GM19324 (cell line): ENCODE measurements around the gene CTNNBIP1.
A peak's percentile ranks its signal among the peaks of the same experiment; 100 is the strongest.

Experiments used
- ATAC-seq: cut with Tn5 transposase; IDR thresholded peaks from one replicate; pipeline ENCODE4 v1.9.1; 2021; ENCODE audit warnings: mild to moderate bottlenecking, moderate library complexity; ENCODE audit not compliant: unreplicated experiment, low FRiP score

The CTNNBIP1 gene

DNA sequence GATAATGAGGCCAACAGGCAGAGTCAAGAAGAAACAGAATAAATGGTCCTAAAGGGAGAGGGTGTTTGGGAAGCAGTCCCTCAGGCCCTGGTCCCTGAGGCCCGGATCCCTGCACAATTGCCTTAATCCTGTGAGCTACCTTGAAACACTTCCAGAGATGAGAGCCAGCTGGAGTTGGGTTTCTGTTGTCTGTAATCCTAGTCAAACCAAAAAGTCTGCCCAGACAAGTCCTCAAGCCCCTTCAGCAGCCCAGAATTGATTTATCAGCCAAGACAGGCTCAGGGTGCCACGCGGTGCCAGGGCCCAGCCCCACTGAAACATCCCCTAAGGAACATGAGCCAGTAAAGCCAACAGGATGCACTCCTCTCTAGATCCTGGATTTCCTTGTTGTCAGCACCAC is 69.9 kb downstream of the CTNNBIP1 start:
- no peak for ATAC-seq

DNA sequence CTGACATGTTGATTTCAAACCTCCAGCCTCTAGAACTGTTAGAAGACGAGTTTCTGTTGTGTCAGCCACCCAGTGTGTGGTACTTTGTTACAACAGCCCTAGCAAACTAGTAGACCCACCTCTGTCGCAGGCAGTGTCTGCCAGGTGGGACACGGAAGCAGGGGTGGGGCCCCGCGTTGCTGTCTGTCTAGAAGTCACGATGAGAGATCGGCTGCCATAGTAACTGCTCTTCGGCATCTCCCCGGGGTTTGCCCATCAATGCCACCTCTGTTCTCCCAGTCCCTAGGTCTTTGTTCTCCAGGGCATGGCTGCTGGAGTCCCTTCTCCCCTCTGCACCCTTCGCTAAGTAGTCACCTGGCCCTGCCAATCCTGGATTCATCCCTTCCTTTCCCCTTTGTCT is 71.1 kb downstream of the CTNNBIP1 start:
- ATAC-seq: no peak

GRCh38 chr1:9836632-9836960 is 73.5 kb downstream of the CTNNBIP1 start:
- ATAC-seq: no peak

GRCh38 chr1:9835758-9836631 is 74.1 kb downstream of the CTNNBIP1 start:
- no peak for ATAC-seq

DNA sequence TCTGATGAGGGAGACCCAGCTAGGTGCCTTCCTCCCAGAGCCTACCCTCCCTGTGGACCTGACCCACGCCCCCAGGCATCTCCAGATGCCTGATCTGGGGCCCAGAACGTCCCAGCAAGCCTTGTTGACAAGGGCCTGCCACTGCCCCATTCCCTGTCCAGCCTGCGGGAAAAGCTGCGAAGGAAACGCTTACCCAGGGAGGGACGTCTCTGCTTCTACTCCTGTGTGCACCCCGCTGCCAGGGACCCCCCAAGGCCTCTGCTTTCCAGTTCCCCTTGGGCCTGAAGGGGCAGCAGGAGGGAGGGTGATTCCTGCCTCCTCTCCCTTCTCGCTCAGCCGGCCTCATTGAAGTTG is 74.7 kb downstream of the CTNNBIP1 start:
- no peak for ATAC-seq

GRCh38 chr1:9833632-9834031 is 76.4 kb downstream of the CTNNBIP1 start:
- ATAC-seq: no peak

DNA sequence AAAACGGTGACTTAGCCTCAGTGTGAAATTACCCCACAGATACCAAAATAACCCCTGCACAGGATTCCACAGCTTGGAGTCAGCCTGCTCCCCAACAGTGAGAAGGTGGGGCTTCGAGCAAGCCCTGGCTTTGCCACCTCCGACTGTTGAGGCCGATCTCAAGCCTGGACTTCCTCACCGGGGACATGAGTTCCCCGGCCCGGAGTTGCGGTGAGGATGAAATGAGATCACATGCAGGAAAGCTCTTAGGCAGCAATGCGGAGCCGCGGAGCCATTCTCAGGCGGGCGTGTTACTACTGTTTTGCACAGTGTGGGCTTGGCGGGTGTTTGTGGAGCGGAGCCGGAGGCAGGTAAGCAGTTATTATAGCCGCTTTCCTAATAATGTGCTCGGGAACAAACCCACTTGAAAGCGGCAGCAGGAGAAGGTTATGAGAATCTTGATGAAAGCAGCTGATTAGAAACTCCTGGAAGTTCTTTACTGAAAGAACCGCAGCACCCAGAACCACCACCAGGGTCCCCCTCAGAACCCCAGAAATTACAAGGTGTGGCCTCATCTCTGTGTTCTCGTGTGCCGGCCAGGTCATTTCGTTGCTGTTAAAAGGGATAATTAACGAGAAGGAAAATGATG is 82.4 kb downstream of the CTNNBIP1 start:
- no peak for ATAC-seq

DNA sequence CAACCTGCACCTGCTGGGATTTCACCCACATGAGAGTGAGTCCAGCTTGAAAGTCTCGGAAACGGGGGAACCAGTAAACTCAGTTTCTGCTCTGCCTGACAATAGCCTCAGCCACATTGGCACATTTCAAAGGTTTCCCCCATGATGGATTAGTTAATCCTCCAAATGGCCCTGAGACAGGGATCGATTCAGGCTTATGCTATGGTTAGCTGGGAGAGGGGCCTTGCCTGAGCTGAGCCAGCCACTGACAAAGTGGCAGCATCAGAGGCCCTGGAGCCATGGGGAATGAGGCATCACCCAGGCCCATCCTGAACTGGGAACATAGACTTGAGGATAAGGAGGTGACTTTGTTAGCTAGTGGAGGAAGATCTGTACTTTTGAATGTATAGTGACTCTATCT is 83.5 kb downstream of the CTNNBIP1 start:
- no peak for ATAC-seq

- ATAC-seq: no peak
Measured at GRCh38 chr1:9826087-9826486, 84.0 kb downstream of the CTNNBIP1 start.

DNA sequence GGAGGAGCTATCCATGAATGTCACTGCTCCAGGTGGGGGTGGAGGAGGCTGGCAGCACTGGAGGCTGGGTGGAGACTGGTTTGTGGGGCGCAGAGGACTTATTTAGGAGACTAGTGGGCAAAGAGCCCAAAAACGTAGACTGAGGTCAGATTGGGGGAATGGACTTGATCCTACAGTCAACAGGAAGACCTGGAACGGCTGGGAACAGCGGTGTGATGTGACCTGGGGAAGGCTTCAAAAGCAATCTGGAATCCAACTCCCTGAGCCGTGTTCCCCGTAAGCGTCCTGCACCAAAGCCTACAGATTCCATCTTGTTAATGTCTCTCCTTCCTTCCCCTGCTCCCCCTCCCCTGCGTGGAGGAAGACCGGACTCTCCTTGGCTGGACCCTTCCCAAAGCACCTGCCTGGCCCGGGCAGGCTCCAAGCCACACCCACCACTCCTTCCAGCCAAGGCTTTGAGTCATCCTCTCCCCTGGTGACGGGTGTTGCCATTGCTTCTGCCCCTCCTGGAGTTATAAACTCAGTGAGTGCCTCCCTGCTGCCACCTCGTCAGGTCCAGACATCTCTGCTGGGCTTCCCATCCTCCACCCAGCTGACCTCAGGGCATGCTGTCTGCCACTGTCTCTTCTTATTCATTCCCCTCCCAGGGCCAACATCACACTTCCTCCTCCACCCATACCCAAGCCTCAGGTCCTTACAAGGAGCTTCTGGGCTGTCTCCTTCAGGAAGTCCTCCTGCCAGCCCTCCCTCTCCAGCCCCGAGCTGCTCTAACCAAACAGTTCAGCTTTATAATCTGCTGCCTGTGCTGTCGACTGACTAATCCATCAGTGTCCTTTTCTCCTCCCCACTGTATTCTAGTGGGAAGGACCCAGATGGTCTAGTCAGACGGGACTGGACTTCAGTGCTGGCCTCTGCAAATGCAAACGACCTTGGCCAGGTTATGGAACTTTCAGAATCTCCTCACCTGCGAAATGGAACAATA is 84.7 kb downstream of the CTNNBIP1 start:
- no peak for ATAC-seq

DNA sequence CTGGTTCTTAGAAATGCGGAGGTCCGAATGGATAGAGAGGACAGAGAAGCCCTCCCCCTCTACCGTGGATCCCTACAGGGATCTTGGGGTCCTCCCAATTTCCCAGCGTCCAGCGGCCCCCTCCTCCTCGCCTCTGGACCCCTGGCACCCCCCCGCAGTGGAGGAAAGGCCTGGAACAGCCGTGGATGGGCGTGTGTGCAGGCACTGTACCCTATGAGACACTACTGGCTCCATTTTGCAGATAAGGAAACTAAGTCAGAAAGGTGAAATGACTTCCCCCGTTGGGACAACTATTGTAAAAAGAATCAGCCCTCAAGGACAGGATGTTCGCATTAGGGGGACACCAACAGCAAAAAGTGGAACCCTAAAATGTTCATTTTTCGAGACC is 85.4 kb downstream of the CTNNBIP1 start:
- no peak for ATAC-seq

- peak; percentile 51 for ATAC-seq
Measured at GRCh38 chr1:9823943-9824701, 85.9 kb downstream of the CTNNBIP1 start, which contains the start of gene CLSTN1. TSS of gene CLSTN1 (minus strand) at chr1:9823965. CDS start at chr1:9823733, 232 bp downstream.

DNA sequence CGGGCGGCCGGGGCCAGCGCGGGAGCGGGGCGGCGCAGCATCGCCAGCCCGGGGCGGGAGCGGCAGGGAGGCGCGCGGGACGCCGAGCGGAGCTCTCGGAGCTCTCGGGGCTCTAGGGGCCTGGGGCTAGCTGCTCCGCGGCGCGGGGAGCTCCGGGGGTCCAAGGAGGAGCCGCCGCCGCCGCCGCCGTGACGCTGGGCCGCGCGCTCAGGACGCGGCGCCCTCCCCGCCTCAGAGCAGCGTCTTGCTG is 86.5 kb downstream of the CTNNBIP1 start:
- peak; percentile 24 for ATAC-seq

- ATAC-seq: peak; percentile 3
Measured at GRCh38 chr1:9822897-9823692, 87.0 kb downstream of the CTNNBIP1 start.

GRCh38 chr1:9822490-9822889 is 87.6 kb downstream of the CTNNBIP1 start:
- ATAC-seq: no peak

GRCh38 chr1:9821710-9822109 is 88.4 kb downstream of the CTNNBIP1 start:
- no peak for ATAC-seq

DNA sequence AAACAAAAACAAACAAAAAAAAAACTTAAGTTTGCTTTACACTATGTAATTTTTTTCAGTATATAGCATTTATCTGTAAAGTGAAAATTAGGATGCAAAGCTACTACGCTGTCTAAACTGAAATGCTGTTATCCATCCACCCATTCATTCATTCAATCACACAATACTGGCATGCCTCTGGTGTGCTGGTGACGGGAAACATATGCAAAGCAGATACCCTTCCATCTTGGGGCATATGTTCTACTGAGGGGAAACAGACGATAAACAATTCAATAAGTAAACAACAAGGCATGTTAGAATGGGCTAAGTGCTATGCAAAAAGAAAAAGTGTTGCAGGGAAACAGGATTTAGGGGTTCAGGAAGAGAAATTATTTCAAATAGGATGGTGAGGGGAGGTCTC is 89.5 kb downstream of the CTNNBIP1 start:
- ATAC-seq: no peak

DNA sequence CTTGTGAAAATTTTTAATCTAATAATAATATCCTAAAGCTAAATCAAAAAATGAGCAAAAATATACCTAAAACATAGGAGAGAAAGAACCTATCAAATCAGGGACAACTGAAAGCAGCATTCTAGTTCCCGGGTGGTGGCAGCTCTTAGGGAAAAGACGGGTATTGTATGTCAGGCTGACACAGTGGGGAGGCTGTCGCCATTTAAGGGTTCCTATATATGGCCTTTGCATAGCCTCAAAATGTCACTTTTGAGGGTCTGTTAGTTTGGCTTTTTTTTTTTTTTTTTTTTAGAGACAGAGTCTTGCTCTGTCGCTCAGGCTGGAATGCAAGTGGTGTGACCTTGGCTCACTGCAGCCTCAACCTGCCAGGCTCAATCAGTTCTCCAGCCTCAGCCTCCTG is 92.3 kb downstream of the CTNNBIP1 start:
- no peak for ATAC-seq

DNA sequence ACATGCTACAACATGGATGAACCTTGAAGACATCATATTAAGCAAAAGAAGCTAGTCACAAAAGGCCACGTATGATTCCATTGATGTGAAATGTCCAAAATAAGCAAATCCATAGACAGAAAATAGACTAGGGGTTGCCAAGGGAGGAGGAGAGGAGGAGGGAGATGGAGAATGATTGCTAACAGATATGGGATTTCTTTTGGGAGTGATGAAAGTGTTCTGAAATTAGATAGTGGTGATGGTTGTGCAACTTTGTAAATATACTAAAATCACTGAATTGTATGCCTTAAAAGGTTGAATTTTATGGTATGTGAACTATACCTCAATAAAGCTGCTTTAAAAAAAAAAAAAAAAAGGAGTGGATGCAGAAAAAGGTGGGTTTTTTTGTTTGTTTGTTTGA is 93.9 kb downstream of the CTNNBIP1 start:
- ATAC-seq: no peak

- no peak for ATAC-seq
Measured at GRCh38 chr1:9815150-9815549, 94.9 kb downstream of the CTNNBIP1 start.
